Measurements from ENCODE around the gene VAT1L. TPM values are rescaled to one million over a fixed set of nuclear protein-coding genes. Genes with fewer than 3 reads are reported as not detected.

VAT1L gene
- total RNA-seq, 1 donor from 2014 or later: 6.4 TPM

GRCh38 chr16:77745972-77746371, 42.4 kb upstream of the VAT1L start:
- H3K4me3 ChIP-seq: no peak overlapping the region
- no peaks in the 10 kb centered on the region for H3K9me3 ChIP-seq
- DNase-seq (ENCODE audit: extremely low spot score in 2 of 2): no peak
- intact Hi-C loops (cut with DNase I): no loop called here
- no peaks in the 10 kb centered on the region for H3K4me1 ChIP-seq
- TF ChIP-seq POLR2AphosphoS5 (IDR thresholded peaks at IDR 0.05; ENCODE audit: insufficient read depth in 1 of 2, low read depth in 1 of 2): no peak
- TF ChIP-seq POLR2A (IDR thresholded peaks at IDR 0.05): no peak
- TF ChIP-seq, protein P1, sequence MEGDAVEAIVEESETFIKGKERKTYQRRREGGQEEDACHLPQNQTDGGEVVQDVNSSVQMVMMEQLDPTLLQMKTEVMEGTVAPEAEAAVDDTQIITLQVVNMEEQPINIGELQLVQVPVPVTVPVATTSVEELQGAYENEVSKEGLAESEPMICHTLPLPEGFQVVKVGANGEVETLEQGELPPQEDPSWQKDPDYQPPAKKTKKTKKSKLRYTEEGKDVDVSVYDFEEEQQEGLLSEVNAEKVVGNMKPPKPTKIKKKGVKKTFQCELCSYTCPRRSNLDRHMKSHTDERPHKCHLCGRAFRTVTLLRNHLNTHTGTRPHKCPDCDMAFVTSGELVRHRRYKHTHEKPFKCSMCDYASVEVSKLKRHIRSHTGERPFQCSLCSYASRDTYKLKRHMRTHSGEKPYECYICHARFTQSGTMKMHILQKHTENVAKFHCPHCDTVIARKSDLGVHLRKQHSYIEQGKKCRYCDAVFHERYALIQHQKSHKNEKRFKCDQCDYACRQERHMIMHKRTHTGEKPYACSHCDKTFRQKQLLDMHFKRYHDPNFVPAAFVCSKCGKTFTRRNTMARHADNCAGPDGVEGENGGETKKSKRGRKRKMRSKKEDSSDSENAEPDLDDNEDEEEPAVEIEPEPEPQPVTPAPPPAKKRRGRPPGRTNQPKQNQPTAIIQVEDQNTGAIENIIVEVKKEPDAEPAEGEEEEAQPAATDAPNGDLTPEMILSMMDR (IDR thresholded peaks at IDR 0.05): no peak
- H3K36me3 ChIP-seq: no peaks in the 10 kb centered on the region
- H3K27ac ChIP-seq: no peak overlapping the region
- no peaks in the 10 kb centered on the region for H3K27me3 ChIP-seq

DNA sequence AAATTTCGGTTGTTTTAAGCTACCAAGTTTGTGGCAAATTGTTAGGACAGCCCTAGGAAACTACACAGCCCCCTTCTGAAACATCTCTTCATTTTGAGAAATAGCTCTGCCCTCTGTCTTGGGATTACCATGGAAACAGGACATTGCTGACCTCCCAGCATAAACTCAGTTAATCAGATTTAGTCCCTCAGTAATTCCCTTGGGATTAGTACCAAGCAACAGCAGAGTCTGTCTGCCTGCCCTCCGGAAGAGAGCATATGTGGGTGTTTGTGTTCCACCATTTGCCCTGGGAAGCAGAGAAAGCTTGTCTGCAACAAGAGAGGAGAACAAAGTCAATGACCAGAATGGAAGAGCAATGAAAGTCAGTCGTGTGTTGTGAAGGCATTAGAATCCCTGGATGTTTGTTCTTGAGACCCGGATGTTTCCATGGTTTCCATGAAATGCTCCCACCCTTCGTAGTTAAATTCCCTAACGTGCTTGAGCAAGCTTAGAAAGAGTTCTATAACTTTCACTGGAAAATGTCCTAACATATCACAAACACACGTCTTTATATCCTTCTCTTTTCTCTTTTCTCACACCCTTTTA, 39.9 kb upstream of the VAT1L start:
- Histone ChIP-seq H3K4me3 (no peak overlapping the region), H3K27me3 (no peaks in the 10 kb centered on the region), H3K9me3 (no peaks in the 10 kb centered on the region), H3K27ac (no peak overlapping the region), H3K36me3 (no peaks in the 10 kb centered on the region), H3K4me1 (no peaks in the 10 kb centered on the region)
- DNase-seq (ENCODE audit: extremely low spot score in 2 of 2): no peak
- intact Hi-C loops (cut with DNase I): no loop called here
- TF ChIP-seq POLR2A (IDR thresholded peaks at IDR 0.05) (no peak), POLR2AphosphoS5 (IDR thresholded peaks at IDR 0.05; ENCODE audit: insufficient read depth in 1 of 2, low read depth in 1 of 2) (no peak)
- TF ChIP-seq, protein P1 (IDR thresholded peaks at IDR 0.05): no peak

GRCh38 chr16:77749415-77749814, 38.9 kb upstream of the VAT1L start:
- no peaks in the 10 kb centered on the region for H3K9me3 ChIP-seq
- TF ChIP-seq POLR2AphosphoS5 (IDR thresholded peaks at IDR 0.05; ENCODE audit: insufficient read depth in 1 of 2, low read depth in 1 of 2): no peak
- TF ChIP-seq POLR2A (IDR thresholded peaks at IDR 0.05): no peak
- TF ChIP-seq, protein P1 (IDR thresholded peaks at IDR 0.05): no peak
- no peak for DNase-seq (ENCODE audit: extremely low spot score in 2 of 2)
- no peaks in the 10 kb centered on the region for H3K27me3 ChIP-seq
- intact Hi-C loops (cut with DNase I): no loop called here
- H3K4me3 ChIP-seq: no peak overlapping the region
- no peaks in the 10 kb centered on the region for H3K36me3 ChIP-seq
- no peaks in the 10 kb centered on the region for H3K4me1 ChIP-seq
- H3K27ac ChIP-seq: no peak overlapping the region

DNA sequence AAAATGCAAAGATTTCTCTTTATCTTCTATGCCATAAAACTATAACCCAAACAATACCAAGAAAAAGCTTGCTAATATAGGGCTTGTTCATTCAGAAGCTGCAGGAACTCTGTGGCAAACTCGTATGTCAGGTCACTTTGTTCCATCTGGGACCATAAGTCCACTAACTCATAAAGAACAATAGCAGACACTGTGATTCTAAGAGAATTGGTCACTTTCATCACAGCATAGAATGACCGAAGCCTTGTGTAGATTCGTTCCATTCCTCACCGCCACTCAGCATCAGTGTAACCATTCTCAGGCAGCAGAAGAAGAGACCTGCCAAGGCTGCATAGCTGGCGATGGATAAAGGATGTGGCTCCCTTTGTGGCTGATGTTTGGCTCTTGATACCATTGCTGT, 30.3 kb upstream of the VAT1L start:
- Histone ChIP-seq H3K4me1 (no peaks in the 10 kb centered on the region), H3K4me3 (no peak overlapping the region), H3K9me3 (no peaks in the 10 kb centered on the region), H3K36me3 (no peaks in the 10 kb centered on the region), H3K27me3 (no peaks in the 10 kb centered on the region), H3K27ac (no peak overlapping the region)
- TF ChIP-seq POLR2AphosphoS5 (IDR thresholded peaks at IDR 0.05; ENCODE audit: insufficient read depth in 1 of 2, low read depth in 1 of 2) (no peak), POLR2A (IDR thresholded peaks at IDR 0.05) (no peak)
- TF ChIP-seq, protein P1 (IDR thresholded peaks at IDR 0.05): no peak
- intact Hi-C loops (cut with DNase I): no loop called here
- no peak for DNase-seq (ENCODE audit: extremely low spot score in 2 of 2)

GRCh38 chr16:77758508-77758907, 29.9 kb upstream of the VAT1L start:
- intact Hi-C loops (cut with DNase I): no loop called here
- Histone ChIP-seq H3K4me3 (no peak overlapping the region), H3K9me3 (no peaks in the 10 kb centered on the region), H3K27ac (no peak overlapping the region), H3K4me1 (no peaks in the 10 kb centered on the region), H3K36me3 (no peaks in the 10 kb centered on the region), H3K27me3 (no peaks in the 10 kb centered on the region)
- no peak for DNase-seq (ENCODE audit: extremely low spot score in 2 of 2)
- TF ChIP-seq, protein P1 (IDR thresholded peaks at IDR 0.05): no peak
- no peak for TF ChIP-seq POLR2AphosphoS5 (IDR thresholded peaks at IDR 0.05; ENCODE audit: insufficient read depth in 1 of 2, low read depth in 1 of 2)
- no peak for TF ChIP-seq POLR2A (IDR thresholded peaks at IDR 0.05)

Data from vagina (tissue), 2 donors.